Ovary (tissue), 9 donors: Measurements from ENCODE around the gene FARSB. TPM values are rescaled to one million over a fixed set of nuclear protein-coding genes. Genes with fewer than 3 reads are reported as not detected.

Source experiments
- DNase-seq, 5 donors: peaks; one replicate each; pipeline ENCODE4 v3.0.0-alpha.2; 2019 to 2020
- H3K27ac ChIP-seq, 2 donors: fragments of 200-600 bp; one replicate each; pipeline versions ENCODE4 v1.5.1 to v1.8.0; 2019 to 2022
- H3K27me3 ChIP-seq: fragments of 200-600 bp; one replicate; pipeline ENCODE4 v1.8.0; 2022
- H3K36me3 ChIP-seq: fragments of 200-600 bp; sonication (generic); one replicate; pipeline ENCODE4 v1.5.1; 2019
- H3K4me1 ChIP-seq: one replicate; pipeline ENCODE4 v1.8.1; 2013; ENCODE audit warnings: mild to moderate bottlenecking, moderate library complexity; ENCODE audit not compliant: insufficient read depth
- H3K4me3 ChIP-seq: fragments of 200-600 bp; sonication (generic); one replicate; pipeline ENCODE4 v1.5.1; 2017
- H3K9me3 ChIP-seq, 2 donors: fragments of 200-600 bp in 1 of 2; sonication (generic) in 1 of 2; one replicate each; pipeline versions ENCODE4 v1.5.1 to v1.8.1; 2013 to 2019; ENCODE audit warnings: mild to moderate bottlenecking in 1 of 2, moderate library complexity in 1 of 2
- CTCF ChIP-seq, 3 donors: fragments of 450-650 bp in 2 of 3; fragments of 200-600 bp in 1 of 3; IDR thresholded peaks; one replicate each; pipeline versions ENCODE4 v1.5.1 to v1.8.0; 2016 to 2022; ENCODE audit warnings: antibody characterized with exemption in 3 of 3, mild to moderate bottlenecking in 1 of 3
- EP300 ChIP-seq: sonication (generic); formaldehyde crosslinking; IDR thresholded peaks from one replicate; pipeline ENCODE4 v1.6.1; 2017; ENCODE audit warnings: antibody characterized with exemption
- POLR2A ChIP-seq: fragments of 450-650 bp; IDR thresholded peaks from one replicate; pipeline ENCODE4 v1.6.1; 2017; ENCODE audit warnings: antibody characterized with exemption, mild to moderate bottlenecking, moderate library complexity
- WGBS, 3 donors: extraction: QIAGEN DNeasy Blood & Tissue Kit in 1 of 3; methylation state at CpG; one replicate each; pipeline versions ENCODE4 v1.1.5 to v1.1.7; 2013 to 2017; 5-methylcytosine and 5-hydroxymethylcytosine counted together
- intact Hi-C, 4 donors: fragments of 100-400 bp; cut with DNase I; formaldehyde crosslinking; loops; one replicate each; pipeline versions ENCODE4 v1.11.0 to v1.15.1; 2022 to 2023
- polyA plus RNA-seq, 2 donors: library from polyadenylated mRNA; stranded (reverse); fragments of 200-250 nt in 1 of 2; fragments of 350-450 nt in 1 of 2; fragmentation: Illumina TruSeq in 1 of 2; extraction: RNeasy Lipid Tissue Mini Kit (QIAGEN cat#74804) in 1 of 2; gene quantifications; one replicate each; pipeline ENCODE4 v1.2.3, GENCODE V29; 2013 to 2014
- total RNA-seq, 7 donors: library from RNA; depleted of rRNA in 2 of 7; stranded (reverse); fragments of >200 nt in 2 of 7; fragmentation: NEBNext Ultra II Directional in 3 of 7; extraction: Animal tissue kit (Norgen Biotek cat#: 25700) in 3 of 7; gene quantifications; one replicate each; pipeline versions ENCODE4 v1.1.0 to v1.2.4, GENCODE V29; 2016 to 2023
- donor health status: DM: no; HTN: no; CAD: no; lungs with moderate emphysema.
- donor health status: DM: no; HTN: no; CAD: no.
- donor health status: Bipolar disorder and iron deficiency.
- donor health status: DM: yes; HTN: yes; CAD: no.
- donor health status: DM: no; HTN: no; CAD: no.
- donor health status: DM: yes; HTN: yes; CAD: no.

Gene FARSB
- total and polyA plus RNA-seq, 9 donors: 10.3 to 32.0 (median 21.0) TPM

DNA sequence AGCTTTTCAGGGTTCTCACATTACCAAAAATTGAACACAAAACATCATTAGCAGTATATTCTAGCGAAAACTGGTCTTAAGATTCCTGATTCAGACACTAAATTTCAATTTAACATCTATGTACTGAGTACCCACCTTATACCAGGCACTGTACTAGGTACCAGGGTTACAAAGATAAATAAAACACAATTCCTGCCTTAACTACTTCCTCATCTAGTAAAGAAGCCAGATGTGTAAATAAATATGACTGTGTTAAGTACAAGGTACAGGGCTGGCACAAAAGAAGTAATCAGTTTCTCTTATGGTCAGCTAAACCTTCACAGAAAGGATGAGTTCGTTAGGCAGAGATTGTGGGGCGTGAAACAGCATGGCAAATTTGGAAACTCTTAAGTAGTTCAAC is 6.1 kb downstream of the FARSB start:
- no peaks in the 10 kb centered on the region for H3K36me3 ChIP-seq
- no peaks in the 10 kb centered on the region for H3K9me3 ChIP-seq
- TF ChIP-seq POLR2A (no peak), EP300 (no peak), CTCF (IDR thresholded peaks at IDR 0.05) (no peak)
- H3K4me1 ChIP-seq: peaks cover 4% of the 10 kb centered on the region
- intact Hi-C loops: loop anchor here in 1 of 4 donors (10.0 kb wide), 1 partner anchor 1305 kb away; the partner anchor contains the start of gene MRPL44
- no peaks in the 10 kb centered on the region for H3K27me3 ChIP-seq
- no peak for DNase-seq
- H3K27ac ChIP-seq: no peak overlapping the region
- WGBS, 3 donors: 90 to 93% (median 90%) methylated on average over 3 of the region's 3 CpGs
- no peak overlapping the region for H3K4me3 ChIP-seq

DNA sequence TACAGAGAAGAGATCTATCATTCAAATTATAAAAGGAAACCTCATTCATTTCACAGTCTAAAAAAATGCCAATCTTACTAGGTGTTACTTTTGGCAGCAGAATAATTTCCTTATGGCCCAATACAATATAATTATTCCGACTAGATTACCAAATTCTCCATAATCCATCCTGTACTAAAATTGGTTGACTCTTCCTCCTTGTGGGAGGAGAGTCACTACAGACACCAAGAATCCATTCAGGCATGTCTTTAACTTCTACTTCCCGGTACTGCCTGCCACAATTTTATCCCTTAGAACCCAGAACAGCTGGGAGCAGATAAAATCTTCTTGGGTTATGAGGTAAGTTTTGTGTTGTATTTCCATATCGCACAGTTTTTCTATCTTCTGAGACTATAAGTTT is 9.9 kb downstream of the FARSB start:
- no peaks in the 10 kb centered on the region for H3K4me1 ChIP-seq
- no peaks in the 10 kb centered on the region for H3K9me3 ChIP-seq
- H3K27me3 ChIP-seq: no peaks in the 10 kb centered on the region
- H3K36me3 ChIP-seq: no peaks in the 10 kb centered on the region
- no peak for DNase-seq
- 81 to 82% (median 81%) methylated on average over 3 of the region's 3 CpGs for WGBS, 3 donors
- no peak overlapping the region for H3K4me3 ChIP-seq
- no peak overlapping the region for H3K27ac ChIP-seq
- intact Hi-C loops: no loop called here
- TF ChIP-seq POLR2A (no peak), CTCF (IDR thresholded peaks at IDR 0.05) (no peak), EP300 (no peak)

DNA sequence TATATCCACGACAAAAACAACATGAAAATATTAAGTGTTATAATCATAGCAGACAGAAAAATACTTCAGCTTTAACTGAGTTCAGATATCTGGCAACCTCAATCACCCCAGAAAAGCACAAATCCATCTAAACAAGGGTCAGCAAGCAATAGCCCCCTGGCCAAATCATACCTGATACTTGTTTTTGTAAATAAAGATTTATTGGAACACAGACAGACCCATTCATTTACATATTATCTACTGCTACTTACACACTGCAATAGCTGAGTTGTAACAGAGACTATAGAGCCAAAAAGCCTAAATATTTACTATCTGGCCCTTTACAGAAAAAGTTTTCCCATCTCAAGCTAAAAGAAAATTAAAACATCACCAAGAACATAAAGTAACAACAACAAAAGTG is 12.8 kb downstream of the FARSB start:
- 91 to 100% (median 96%) methylated on average over 1 of the region's 1 CpG for WGBS, 3 donors
- H3K36me3 ChIP-seq: no peaks in the 10 kb centered on the region

DNA sequence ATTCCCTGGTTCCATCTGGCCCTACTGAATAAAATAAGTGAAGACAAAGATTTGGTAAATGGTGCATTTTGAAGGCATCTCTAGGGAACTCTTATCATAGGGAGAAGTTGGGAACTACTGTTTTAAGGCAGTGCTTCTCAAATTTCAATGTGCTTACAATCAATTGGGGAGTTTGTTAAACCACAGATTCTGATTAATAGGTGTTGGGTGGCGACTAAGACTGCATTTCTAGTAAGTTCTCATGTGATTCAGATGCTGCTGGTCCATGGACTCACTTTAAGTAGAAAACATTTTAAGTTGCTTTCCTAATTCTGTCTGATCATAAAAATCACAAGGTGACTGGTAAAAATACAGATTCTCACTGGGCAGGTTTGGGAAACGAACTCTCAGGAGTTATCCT is 14.6 kb downstream of the FARSB start:
- Histone ChIP-seq H3K4me1 (no peaks in the 10 kb centered on the region), H3K27me3 (no peaks in the 10 kb centered on the region), H3K4me3 (no peak overlapping the region), H3K27ac (no peak overlapping the region), H3K9me3 (no peaks in the 10 kb centered on the region), H3K36me3 (no peaks in the 10 kb centered on the region)
- intact Hi-C loops: no loop called here
- TF ChIP-seq EP300 (no peak), POLR2A (no peak), CTCF (IDR thresholded peaks at IDR 0.05) (no peak)
- DNase-seq: no peak
- WGBS, 3 donors: 87 to 97% (median 92%) methylated on average over 2 of the region's 2 CpGs

More for the DNA sequence above, 12.8 kb downstream of the FARSB start:
- H3K9me3 ChIP-seq: no peaks in the 10 kb centered on the region
- no peaks in the 10 kb centered on the region for H3K4me1 ChIP-seq
- TF ChIP-seq CTCF (IDR thresholded peaks at IDR 0.05) (no peak), EP300 (no peak), POLR2A (no peak)
- no peaks in the 10 kb centered on the region for H3K27me3 ChIP-seq
- no peak overlapping the region for H3K4me3 ChIP-seq
- DNase-seq: no peak
- no peak overlapping the region for H3K27ac ChIP-seq
- intact Hi-C loops: no loop called here
